Measurements from ENCODE around the gene ZC3H18. TPM values are rescaled to one million over a fixed set of nuclear protein-coding genes. Genes with fewer than 3 reads are reported as not detected.
"Not testable (repeated sequence)": the region's sequence is repeated elsewhere in the genome, so short reads cannot be mapped to it uniquely, and the experiment has no call there.

Gene ZC3H18
- total and polyA plus RNA-seq, 4 donors: 12.4 to 38.5 (median 28.5) TPM

- intact Hi-C loops (cut with DNase I): no loop called here
- Histone ChIP-seq H3K27me3 (ENCODE audit: control insufficient read depth in 1 of 2, insufficient read depth in 2 of 2, low read length in 1 of 2) (no peaks in the 10 kb centered on the region), H3K9me3 (ENCODE audit: control insufficient read depth, low read length) (no peaks in the 10 kb centered on the region), H3K36me3 (ENCODE audit: control insufficient read depth in 1 of 2, insufficient read depth in 2 of 2, low read length in 1 of 2) (peaks cover 3 to 13% of the 10 kb centered on the region in 2 donors), H3K27ac (ENCODE audit: low read depth in 1 of 2, low read length in 2 of 2) (no peak overlapping the region), H3K4me3 (ENCODE audit: low read length in 2 of 2) (no peak overlapping the region), H3K4me1 (ENCODE audit: control insufficient read depth in 1 of 2, insufficient read depth in 2 of 2, low read length in 2 of 2) (no peaks in the 10 kb centered on the region)
- ATAC-seq (ENCODE audit: low FRiP score) (no peak), DNase-seq (no peak)
- 92 to 93% methylated on average over 6 of the region's 6 CpGs for WGBS, 2 donors
Measured at GRCh38 chr16:88600539-88600896, 30.3 kb downstream of the ZC3H18 start.

GRCh38 chr16:88601313-88602036, 31.3 kb downstream of the ZC3H18 start:
- WGBS, 2 donors: 85 to 88% methylated on average over 9 of the region's 9 CpGs
- Histone ChIP-seq H3K4me3 (ENCODE audit: low read length in 2 of 2) (no peak overlapping the region), H3K36me3 (ENCODE audit: control insufficient read depth in 1 of 2, insufficient read depth in 2 of 2, low read length in 1 of 2) (peaks cover 3 to 16% of the 10 kb centered on the region in 2 donors)

GRCh38 chr16:88602091-88602490, 31.9 kb downstream of the ZC3H18 start:
- Histone ChIP-seq H3K9me3 (ENCODE audit: control insufficient read depth, low read length) (no peaks in the 10 kb centered on the region), H3K27me3 (ENCODE audit: control insufficient read depth in 1 of 2, insufficient read depth in 2 of 2, low read length in 1 of 2) (no peaks in the 10 kb centered on the region), H3K36me3 (ENCODE audit: control insufficient read depth in 1 of 2, insufficient read depth in 2 of 2, low read length in 1 of 2) (peaks cover 3 to 16% of the 10 kb centered on the region in 2 donors), H3K4me1 (ENCODE audit: control insufficient read depth in 1 of 2, insufficient read depth in 2 of 2, low read length in 2 of 2) (no peaks in the 10 kb centered on the region), H3K4me3 (ENCODE audit: low read length in 2 of 2) (no peak overlapping the region), H3K27ac (ENCODE audit: low read depth in 1 of 2, low read length in 2 of 2) (no peak overlapping the region)
- WGBS, 2 donors: 83 to 90% methylated on average over 7 of the region's 7 CpGs
- DNase-seq (no peak), ATAC-seq (ENCODE audit: low FRiP score) (no peak)
- intact Hi-C loops (cut with DNase I): no loop called here

More at GRCh38 chr16:88601313-88602036, 31.3 kb downstream of the ZC3H18 start:
- Histone ChIP-seq H3K27ac (ENCODE audit: low read depth in 1 of 2, low read length in 2 of 2) (no peak overlapping the region), H3K4me1 (ENCODE audit: control insufficient read depth in 1 of 2, insufficient read depth in 2 of 2, low read length in 2 of 2) (no peaks in the 10 kb centered on the region), H3K27me3 (ENCODE audit: control insufficient read depth in 1 of 2, insufficient read depth in 2 of 2, low read length in 1 of 2) (no peaks in the 10 kb centered on the region), H3K9me3 (ENCODE audit: control insufficient read depth, low read length) (no peaks in the 10 kb centered on the region)
- ATAC-seq (ENCODE audit: low FRiP score) (no peak), DNase-seq (no peak)
- intact Hi-C loops (cut with DNase I): no loop called here

GRCh38 chr16:88605186-88606147, 35.3 kb downstream of the ZC3H18 start:
- WGBS, 2 donors: 58 to 62% methylated on average over 20 of the region's 20 CpGs
- Histone ChIP-seq H3K4me1 (ENCODE audit: control insufficient read depth in 1 of 2, insufficient read depth in 2 of 2, low read length in 2 of 2) (no peaks in the 10 kb centered on the region), H3K36me3 (ENCODE audit: control insufficient read depth in 1 of 2, insufficient read depth in 2 of 2, low read length in 1 of 2) (peaks cover 3 to 7% of the 10 kb centered on the region in 2 donors), H3K27ac (ENCODE audit: low read depth in 1 of 2, low read length in 2 of 2) (no peak overlapping the region), H3K4me3 (ENCODE audit: low read length in 2 of 2) (no peak overlapping the region), H3K9me3 (ENCODE audit: control insufficient read depth, low read length) (no peaks in the 10 kb centered on the region), H3K27me3 (ENCODE audit: control insufficient read depth in 1 of 2, insufficient read depth in 2 of 2, low read length in 1 of 2) (no peaks in the 10 kb centered on the region)
- intact Hi-C loops (cut with DNase I): no loop called here
- DNase-seq: no peak
- no peak for ATAC-seq (ENCODE audit: low FRiP score)

GRCh38 chr16:88606148-88606757, 36.0 kb downstream of the ZC3H18 start:
- WGBS, 2 donors: 86 to 88% methylated on average over 17 of the region's 17 CpGs
- ATAC-seq (ENCODE audit: low FRiP score): no peak
- Histone ChIP-seq H3K9me3 (ENCODE audit: control insufficient read depth, low read length) (no peaks in the 10 kb centered on the region), H3K4me1 (ENCODE audit: control insufficient read depth in 1 of 2, insufficient read depth in 2 of 2, low read length in 2 of 2) (no peaks in the 10 kb centered on the region), H3K4me3 (ENCODE audit: low read length in 2 of 2) (no peak overlapping the region), H3K36me3 (ENCODE audit: control insufficient read depth in 1 of 2, insufficient read depth in 2 of 2, low read length in 1 of 2) (peaks cover 0 to 4% of the 10 kb centered on the region in 2 donors), H3K27ac (ENCODE audit: low read depth in 1 of 2, low read length in 2 of 2) (no peak overlapping the region), H3K27me3 (ENCODE audit: control insufficient read depth in 1 of 2, insufficient read depth in 2 of 2, low read length in 1 of 2) (no peaks in the 10 kb centered on the region)
- intact Hi-C loops (cut with DNase I): no loop called here
- DNase-seq: no peak

GRCh38 chr16:88608076-88608475, 37.9 kb downstream of the ZC3H18 start:
- DNase-seq (no peak), ATAC-seq (ENCODE audit: low FRiP score) (no peak)
- Histone ChIP-seq H3K27ac (ENCODE audit: low read depth in 1 of 2, low read length in 2 of 2) (no peak overlapping the region), H3K36me3 (ENCODE audit: control insufficient read depth in 1 of 2, insufficient read depth in 2 of 2, low read length in 1 of 2) (peaks cover 0 to 6% of the 10 kb centered on the region in 2 donors), H3K4me1 (ENCODE audit: control insufficient read depth in 1 of 2, insufficient read depth in 2 of 2, low read length in 2 of 2) (no peaks in the 10 kb centered on the region), H3K9me3 (ENCODE audit: control insufficient read depth, low read length) (no peaks in the 10 kb centered on the region), H3K27me3 (ENCODE audit: control insufficient read depth in 1 of 2, insufficient read depth in 2 of 2, low read length in 1 of 2) (no peaks in the 10 kb centered on the region), H3K4me3 (ENCODE audit: low read length in 2 of 2) (no peak overlapping the region)
- intact Hi-C loops (cut with DNase I): no loop called here
- WGBS, 2 donors: 83% methylated on average over 6 of the region's 6 CpGs

GRCh38 chr16:88609426-88609825, 39.2 kb downstream of the ZC3H18 start:
- H3K27ac ChIP-seq (ENCODE audit: low read depth in 1 of 2, low read length in 2 of 2); H3K9me3 ChIP-seq (ENCODE audit: control insufficient read depth, low read length); H3K36me3 ChIP-seq (ENCODE audit: control insufficient read depth in 1 of 2, insufficient read depth in 2 of 2, low read length in 1 of 2); H3K4me1 ChIP-seq (ENCODE audit: control insufficient read depth in 1 of 2, insufficient read depth in 2 of 2, low read length in 2 of 2); H3K27me3 ChIP-seq (ENCODE audit: control insufficient read depth in 1 of 2, insufficient read depth in 2 of 2, low read length in 1 of 2); ATAC-seq (ENCODE audit: low FRiP score); DNase-seq; intact Hi-C loops (cut with DNase I); H3K4me3 ChIP-seq (ENCODE audit: low read length in 2 of 2): not testable (repeated sequence)
- WGBS, 2 donors: 88 to 91% methylated on average over 8 of the region's 8 CpGs

GRCh38 chr16:88610080-88610479, 39.9 kb downstream of the ZC3H18 start:
- no peak for DNase-seq
- Histone ChIP-seq H3K4me1 (ENCODE audit: control insufficient read depth in 1 of 2, insufficient read depth in 2 of 2, low read length in 2 of 2) (no peaks in the 10 kb centered on the region), H3K4me3 (ENCODE audit: low read length in 2 of 2) (no peak overlapping the region), H3K36me3 (ENCODE audit: control insufficient read depth in 1 of 2, insufficient read depth in 2 of 2, low read length in 1 of 2) (peaks cover 0 to 6% of the 10 kb centered on the region in 2 donors), H3K9me3 (ENCODE audit: control insufficient read depth, low read length) (no peaks in the 10 kb centered on the region), H3K27me3 (ENCODE audit: control insufficient read depth in 1 of 2, insufficient read depth in 2 of 2, low read length in 1 of 2) (no peaks in the 10 kb centered on the region), H3K27ac (ENCODE audit: low read depth in 1 of 2, low read length in 2 of 2) (no peak overlapping the region)
- intact Hi-C loops (cut with DNase I): no loop called here
- no peak for ATAC-seq (ENCODE audit: low FRiP score)
- WGBS, 2 donors: 87% methylated on average over 6 of the region's 6 CpGs

All from aorta (tissue), 5 donors.